Body of pancreas (tissue), 4 donors: Measurements from ENCODE around the gene KMT2B.

ENCODE experiments used
- POLR2A ChIP-seq, 3 donors: fragments of 450-650 bp; IDR thresholded peaks; one replicate each; pipeline ENCODE4 v1.6.1; 2016; ENCODE audit warnings: antibody characterized with exemption in 3 of 3, mild to moderate bottlenecking in 2 of 3
- TF ChIP-seq, protein P1 (sequence below), 7 experiments: fragments of 450-650 bp in 4 of 7; fragments of 200-600 bp in 3 of 7; sonication (generic) in 3 of 7; IDR thresholded peaks; one replicate each; pipeline ENCODE4 v1.5.1; 2016 to 2019; ENCODE audit warnings: antibody characterized with exemption in 7 of 7

DNA sequence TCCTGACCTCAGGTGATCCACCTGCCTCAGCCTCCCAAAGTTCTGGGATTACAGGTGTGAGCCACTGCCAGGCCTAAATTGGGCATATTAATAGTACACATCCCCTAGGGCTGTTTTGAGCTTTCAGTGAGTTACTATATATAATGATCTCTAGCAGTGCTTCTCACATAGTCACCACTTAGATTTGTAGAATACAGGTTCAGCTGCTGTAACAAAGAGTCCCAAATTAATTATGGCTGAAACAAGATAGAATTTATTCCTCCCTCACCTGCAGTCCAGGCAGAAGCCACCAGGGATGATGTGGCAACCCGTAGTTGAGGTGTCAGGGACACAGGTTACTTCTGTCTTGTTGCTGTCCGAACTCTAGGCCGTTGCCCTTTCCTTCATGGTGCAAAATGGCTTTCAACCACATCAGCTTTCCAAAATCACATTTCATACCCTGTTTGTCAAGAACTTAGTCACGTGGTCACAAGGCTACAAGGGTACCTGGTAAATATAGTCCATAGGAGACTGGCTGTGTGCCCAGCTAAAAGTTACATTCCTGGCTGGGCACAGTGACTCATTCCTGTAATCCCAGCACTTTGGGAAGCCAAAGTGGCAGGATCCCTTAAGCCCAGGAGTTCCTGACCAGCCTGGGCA, 43.0 kb downstream of the KMT2B start:
- TF ChIP-seq, protein P1, sequence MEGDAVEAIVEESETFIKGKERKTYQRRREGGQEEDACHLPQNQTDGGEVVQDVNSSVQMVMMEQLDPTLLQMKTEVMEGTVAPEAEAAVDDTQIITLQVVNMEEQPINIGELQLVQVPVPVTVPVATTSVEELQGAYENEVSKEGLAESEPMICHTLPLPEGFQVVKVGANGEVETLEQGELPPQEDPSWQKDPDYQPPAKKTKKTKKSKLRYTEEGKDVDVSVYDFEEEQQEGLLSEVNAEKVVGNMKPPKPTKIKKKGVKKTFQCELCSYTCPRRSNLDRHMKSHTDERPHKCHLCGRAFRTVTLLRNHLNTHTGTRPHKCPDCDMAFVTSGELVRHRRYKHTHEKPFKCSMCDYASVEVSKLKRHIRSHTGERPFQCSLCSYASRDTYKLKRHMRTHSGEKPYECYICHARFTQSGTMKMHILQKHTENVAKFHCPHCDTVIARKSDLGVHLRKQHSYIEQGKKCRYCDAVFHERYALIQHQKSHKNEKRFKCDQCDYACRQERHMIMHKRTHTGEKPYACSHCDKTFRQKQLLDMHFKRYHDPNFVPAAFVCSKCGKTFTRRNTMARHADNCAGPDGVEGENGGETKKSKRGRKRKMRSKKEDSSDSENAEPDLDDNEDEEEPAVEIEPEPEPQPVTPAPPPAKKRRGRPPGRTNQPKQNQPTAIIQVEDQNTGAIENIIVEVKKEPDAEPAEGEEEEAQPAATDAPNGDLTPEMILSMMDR (IDR thresholded peaks at IDR 0.05) = no peak
- no peak for TF ChIP-seq POLR2A (IDR thresholded peaks at IDR 0.05)
